H1 (cell line): Measurements from ENCODE around the gene IL1RAPL1. TPM values are rescaled to one million over a fixed set of nuclear protein-coding genes. Genes with fewer than 3 reads are reported as not detected.

ENCODE experiments used
- CTCF ChIA-PET: fragments of 300-600 bp; sonication (Branson Sonifier 250); formaldehyde crosslinking; loops from one replicate; lab custom pipeline; 2021; ENCODE audit not compliant: partially characterized antibody; lab: Charles Lee
- POLR2A ChIA-PET: fragments of 300-600 bp; sonication (Branson Sonifier 250); formaldehyde crosslinking; loops from one replicate; lab custom pipeline; 2021; ENCODE audit warnings: inconsistent platforms; ENCODE audit not compliant: partially characterized antibody; lab: Charles Lee
- DNase-seq, 2 experiments: peaks; one replicate each; pipeline versions ENCODE4 v3.0.0 to v3.0.0-alpha.2; 2010 to 2022; ENCODE audit warnings: low spot score in 2 of 2, low read depth in 1 of 2, mixed read lengths in 1 of 2
- FAIRE-seq: peaks from 2 replicates; lab custom pipeline; 2011; peaks lifted over from hg19 to GRCh38; lab: Jason Lieb, UNC
- H2AFZ ChIP-seq: 2 replicates; pipeline ENCODE4 v1.8.1; 2012; ENCODE audit warnings: low read length, inconsistent platforms
- H2AK5ac ChIP-seq: 2 replicates; pipeline ENCODE4 v1.6.1; 2013; ENCODE audit warnings: low read depth, low read length
- H2BK120ac ChIP-seq: replicated peaks from 2 replicates; pipeline ENCODE3; 2013; ENCODE audit warnings: low read depth, low read length, inconsistent platforms
- H2BK12ac ChIP-seq: 2 replicates; pipeline ENCODE4 v1.6.1; 2013; ENCODE audit warnings: low read depth, low read length
- H2BK15ac ChIP-seq: 2 replicates; pipeline ENCODE4 v1.6.1; 2013; ENCODE audit warnings: low read length
- H2BK20ac ChIP-seq: 2 replicates; pipeline ENCODE4 v1.6.1; 2013; ENCODE audit warnings: low read length
- H2BK5ac ChIP-seq: 2 replicates; pipeline ENCODE4 v1.6.1; 2013; ENCODE audit warnings: low read depth, low read length
- H3K14ac ChIP-seq: 2 replicates; pipeline ENCODE4 v1.6.1; 2013; ENCODE audit warnings: inconsistent platforms; ENCODE audit not compliant: insufficient read length
- H3K18ac ChIP-seq: 2 replicates; pipeline ENCODE4 v1.6.1; 2013; ENCODE audit warnings: low read length; ENCODE audit errors: extremely low read depth
- H3K23ac ChIP-seq: 2 replicates; pipeline ENCODE4 v1.6.1; 2013; ENCODE audit warnings: inconsistent platforms; ENCODE audit not compliant: insufficient read length
- H3K23me2 ChIP-seq: 2 replicates; pipeline ENCODE4 v1.6.1; 2013; ENCODE audit warnings: low read depth, low read length
- H3K27ac ChIP-seq: 2 replicates; pipeline ENCODE4 v1.6.1; 2011; ENCODE audit warnings: low read depth, low read length, inconsistent platforms
- H3K27me3 ChIP-seq, 4 experiments: replicated peaks in 1 of 4; 1 replicate in 1 of 4; 2 replicates in 3 of 4; pipeline versions ENCODE4 v1.6.1 to v1.8.1; 2011 to 2013; ENCODE audit warnings: low read length in 3 of 4, mild to moderate bottlenecking in 3 of 4, inconsistent platforms in 2 of 4, mixed read lengths in 2 of 4, moderate library complexity in 1 of 4; ENCODE audit not compliant: control insufficient read depth in 3 of 4, insufficient read depth in 3 of 4; ENCODE audit errors: extremely low read depth in 1 of 4
- H3K36me3 ChIP-seq, 4 experiments: 2 replicates each; pipeline versions ENCODE4 v1.6.1 to v1.8.1; 2011 to 2013; ENCODE audit warnings: mild to moderate bottlenecking in 4 of 4, low read length in 3 of 4, moderate library complexity in 2 of 4, control low read depth in 1 of 4, inconsistent platforms in 1 of 4; ENCODE audit not compliant: insufficient read depth in 4 of 4, control insufficient read depth in 2 of 4
- H3K4ac ChIP-seq: replicated peaks from 2 replicates; pipeline ENCODE3; 2013; ENCODE audit warnings: low read length, low read depth, mixed read lengths, inconsistent platforms; ENCODE audit not compliant: insufficient read length
- H3K4me1 ChIP-seq, 4 experiments: replicated peaks in 1 of 4; 1 replicate in 1 of 4; 2 replicates in 3 of 4; pipeline versions ENCODE4 v1.6.1 to v1.8.1; 2011 to 2013; ENCODE audit warnings: low read length in 3 of 4, inconsistent platforms in 2 of 4, mixed read lengths in 1 of 4; ENCODE audit not compliant: insufficient read depth in 4 of 4, control insufficient read depth in 3 of 4
- H3K4me2 ChIP-seq, 2 experiments: 2 replicates each; pipeline versions ENCODE4 v1.6.1 to v1.8.1; 2011 to 2013; ENCODE audit warnings: low read depth in 2 of 2, low read length in 2 of 2, control low read depth in 1 of 2, inconsistent platforms in 1 of 2, mild to moderate bottlenecking in 1 of 2; ENCODE audit not compliant: insufficient read depth in 1 of 2
- H3K4me3 ChIP-seq, 4 experiments: fragments of 200-600, 300-600 bp in 1 of 4; sonication (generic), shearing (Covaris generic), sonication (Bioruptor Twin) in 1 of 4; 2 replicates each; pipeline versions ENCODE4 v1.5.1 to v1.8.1; 2011 to 2016; ENCODE audit warnings: low read length in 4 of 4, low read depth in 3 of 4, control low read depth in 2 of 4, inconsistent platforms in 2 of 4, mild to moderate bottlenecking in 2 of 4, mixed read lengths in 1 of 4, moderate library complexity in 1 of 4; ENCODE audit not compliant: insufficient read depth in 2 of 4; ENCODE audit errors: extremely low read depth in 1 of 4
- H3K56ac ChIP-seq: replicated peaks from 2 replicates; pipeline ENCODE3; 2013; ENCODE audit warnings: low read depth, mild to moderate bottlenecking, mixed read lengths, low read length, inconsistent platforms; ENCODE audit not compliant: insufficient read length
- H3K79me1 ChIP-seq: 2 replicates; pipeline ENCODE4 v1.6.1; 2013; ENCODE audit warnings: low read depth, low read length, control low read depth
- H3K79me2 ChIP-seq, 2 experiments: 2 replicates each; pipeline versions ENCODE4 v1.6.1 to v1.8.1; 2012 to 2013; ENCODE audit warnings: low read length in 2 of 2, mild to moderate bottlenecking in 2 of 2, inconsistent platforms in 1 of 2; ENCODE audit not compliant: insufficient read depth in 2 of 2, control insufficient read depth in 1 of 2
- H3K9ac ChIP-seq, 4 experiments: replicated peaks in 1 of 4; 1 replicate in 1 of 4; 2 replicates in 3 of 4; pipeline versions ENCODE4 v1.6.1 to v1.8.1; 2011 to 2013; ENCODE audit warnings: low read depth in 3 of 4, low read length in 3 of 4, control low read depth in 2 of 4, mild to moderate bottlenecking in 2 of 4, moderate library complexity in 2 of 4, inconsistent platforms in 1 of 4; ENCODE audit errors: extremely low read depth in 1 of 4
- H3K9me3 ChIP-seq, 2 experiments: 2 replicates each; pipeline versions ENCODE4 v1.6.1 to v1.8.1; 2012 to 2013; ENCODE audit warnings: mild to moderate bottlenecking in 2 of 2, moderate library complexity in 2 of 2, control low read depth in 1 of 2, inconsistent platforms in 1 of 2, low read depth in 1 of 2, low read length in 1 of 2, mixed read lengths in 1 of 2; ENCODE audit not compliant: insufficient read depth in 2 of 2
- H4K20me1 ChIP-seq, 2 experiments: replicated peaks in 1 of 2; 2 replicates each; pipeline versions ENCODE3 to v1.8.1; 2011 to 2013; ENCODE audit warnings: inconsistent platforms in 2 of 2, low read length in 2 of 2, mild to moderate bottlenecking in 1 of 2; ENCODE audit not compliant: insufficient read depth in 2 of 2, control insufficient read depth in 1 of 2
- H4K5ac ChIP-seq: 2 replicates; pipeline ENCODE4 v1.6.1; 2013; ENCODE audit warnings: low read length, low read depth, mixed read lengths, inconsistent platforms; ENCODE audit not compliant: insufficient read length
- H4K8ac ChIP-seq: 2 replicates; pipeline ENCODE4 v1.8.0; 2013; ENCODE audit warnings: mild to moderate bottlenecking, moderate library complexity, low read length, inconsistent platforms; ENCODE audit not compliant: insufficient read depth; ENCODE audit errors: extremely low read depth
- H4K91ac ChIP-seq: replicated peaks from 2 replicates; pipeline ENCODE3; 2013; ENCODE audit warnings: low read length, mixed read lengths, inconsistent platforms; ENCODE audit not compliant: insufficient read length
- CBX8 ChIP-seq: fragments of 300-800, 300-1000 bp; sonication (generic); IDR thresholded peaks from 2 replicates; pipeline ENCODE4 v1.7.1; 2016; ENCODE audit warnings: low read depth, low read length, borderline replicate concordance
- CHD2 ChIP-seq: IDR thresholded peaks from 2 replicates; pipeline ENCODE4 v1.6.1; 2012; ENCODE audit warnings: low read length, improper control_type of control experiment
- CTBP2 ChIP-seq: IDR thresholded peaks from 2 replicates; pipeline ENCODE4 v1.7.0; 2011; ENCODE audit warnings: borderline replicate concordance, mild to moderate bottlenecking, moderate library complexity, mixed read lengths, low read length; ENCODE audit not compliant: insufficient read depth, insufficient read length
- EZH2 ChIP-seq: fragments of 200-600 bp; sonication (generic); IDR thresholded peaks from 2 replicates; pipeline ENCODE4 v1.7.1; 2012; ENCODE audit warnings: low read depth, mild to moderate bottlenecking, moderate library complexity, low read length, inconsistent platforms; ENCODE audit not compliant: severe bottlenecking
- FOSL1 ChIP-seq: IDR thresholded peaks from 2 replicates; pipeline ENCODE4 v1.6.1; 2011; ENCODE audit warnings: mild to moderate bottlenecking, low read depth, low read length, moderate library complexity; ENCODE audit not compliant: insufficient read depth
- JUND ChIP-seq: IDR thresholded peaks from 2 replicates; pipeline ENCODE4 v1.6.1; 2011; ENCODE audit warnings: mild to moderate bottlenecking, improper control_type of control experiment, low read length
- NRF1 ChIP-seq: IDR thresholded peaks from 2 replicates; pipeline ENCODE4 v1.6.1; 2011; ENCODE audit warnings: mild to moderate bottlenecking, low read depth, low read length, improper control_type of control experiment
- RXRA ChIP-seq: IDR thresholded peaks from 2 replicates; pipeline ENCODE4 v1.6.1; 2011; ENCODE audit warnings: low read depth, mild to moderate bottlenecking, low read length, moderate library complexity; ENCODE audit not compliant: insufficient read depth
- SAP30 ChIP-seq: fragments of 300-600 bp; sonication (generic); IDR thresholded peaks from 2 replicates; pipeline ENCODE4 v1.7.1; 2012; ENCODE audit warnings: low read length, moderate library complexity, mild to moderate bottlenecking, inconsistent platforms; ENCODE audit not compliant: insufficient read depth, insufficient replicate concordance
- TBP ChIP-seq: IDR thresholded peaks from 2 replicates; pipeline ENCODE4 v1.6.1; 2011; ENCODE audit warnings: low read depth, low read length, improper control_type of control experiment
- WGBS, 2 experiments: shearing (Covaris generic) in 1 of 2; methylation state at CpG; one replicate each; pipeline versions ENCODE4 v1.1.6 to v1.1.7; 2013 to 2015; ENCODE audit warnings: low lambda C conversion rate in 2 of 2, mixed read lengths in 2 of 2, inconsistent platforms in 1 of 2, low coverage in 1 of 2, missing lambda C conversion rate in 1 of 2; ENCODE audit not compliant: insufficient replicate concordance in 2 of 2, insufficient coverage in 1 of 2, insufficient read length in 1 of 2; ENCODE audit errors: extremely low coverage in 1 of 2, missing lambda C conversion rate in 1 of 2; 5-methylcytosine and 5-hydroxymethylcytosine counted together
- polyA plus RNA-seq, 7 experiments: library from polyadenylated mRNA; depleted of rRNA in 3 of 7; stranded (reverse) in 5 of 7; unstranded in 2 of 7; fragments of >200 nt in 5 of 7; fragments of 200-250 nt in 2 of 7; gene quantifications; 1 replicate in 5 of 7; 2 replicates in 1 of 7; 4 replicates in 1 of 7; pipeline versions ENCODE4 v1.2.1 to v1.2.3, GENCODE V29; 2011 to 2013; ENCODE audit warnings: missing spikeins in 2 of 7, mixed read lengths in 2 of 7
- total RNA-seq: library from RNA; stranded (reverse); fragmentation: NEBNext Ultra II Directional; extraction: Animal tissue kit (Norgen Biotek cat#: 25700); gene quantifications from 2 replicates; pipeline ENCODE4 v1.2.1, GENCODE V29; 2021
- TF ChIP-seq, protein P1 (sequence below): IDR thresholded peaks from 2 replicates; pipeline ENCODE4 v1.6.1; 2012; ENCODE audit warnings: low read length, inconsistent platforms

IL1RAPL1 gene
- total and polyA plus RNA-seq, 2 of the 8 experiments (the other 6 are each of a cell fraction or from before 2014, with no cell fraction given): 0.11 to 0.35 TPM

DNA sequence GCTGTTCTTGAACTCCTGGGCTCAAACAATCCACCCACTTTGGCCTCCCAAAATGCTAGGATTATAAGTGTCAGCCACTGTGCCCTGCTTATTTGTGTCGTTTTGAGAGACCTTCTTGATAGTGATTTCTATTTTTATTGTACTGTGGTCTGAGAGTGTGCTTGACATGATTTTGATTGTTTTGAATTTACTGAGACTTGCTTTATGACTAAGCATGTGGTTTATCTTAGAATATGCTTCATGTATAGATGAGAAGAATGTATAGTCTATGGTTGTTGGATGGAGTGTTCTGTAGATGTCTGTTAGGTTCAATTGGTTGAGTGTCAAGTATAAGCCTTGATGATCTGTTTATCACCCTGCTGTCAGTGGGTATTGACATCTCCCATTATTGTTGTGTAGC, 789.3 kb downstream of the IL1RAPL1 start:
- CTCF ChIA-PET: no interaction called here
- H4K20me1 ChIP-seq: no peaks in the 10 kb centered on the region

More for the DNA sequence above, 789.3 kb downstream of the IL1RAPL1 start:
- H2BK12ac ChIP-seq: no peak overlapping the region
- H3K56ac ChIP-seq: no peak overlapping the region
- no peaks in the 10 kb centered on the region for H3K79me2 ChIP-seq
- H2BK5ac ChIP-seq: no peak overlapping the region
- H4K91ac ChIP-seq: no peak overlapping the region
- no peaks in the 10 kb centered on the region for H3K27me3 ChIP-seq
- no peaks in the 10 kb centered on the region for H3K4me1 ChIP-seq
- no peaks in the 10 kb centered on the region for H3K79me1 ChIP-seq
- H3K36me3 ChIP-seq: no peaks in the 10 kb centered on the region
- 71% methylated on average over 1 of the region's 1 CpG; no CpG with 5 or more reads in 1 of the 2 experiments for WGBS, 2 experiments
- no peak for DNase-seq
- no peak for FAIRE-seq
- no peak overlapping the region for H3K27ac ChIP-seq
- no peak overlapping the region for H3K4me3 ChIP-seq
- H3K4ac ChIP-seq: no peak overlapping the region
- H3K23me2 ChIP-seq: no peaks in the 10 kb centered on the region
- no peak overlapping the region for H2AFZ ChIP-seq
- H2BK20ac ChIP-seq: no peak overlapping the region
- H4K5ac ChIP-seq: no peak overlapping the region
- no peak overlapping the region for H2BK120ac ChIP-seq
- H2AK5ac ChIP-seq: no peak overlapping the region
- H3K9me3 ChIP-seq: no peaks in the 10 kb centered on the region
- no peak for TF ChIP-seq CTBP2
- TF ChIP-seq SAP30: no peak
- no peak for TF ChIP-seq TBP
- no peak for TF ChIP-seq CBX8
- TF ChIP-seq NRF1: no peak
- TF ChIP-seq CHD2: no peak
- no peak for TF ChIP-seq JUND
- no peak for TF ChIP-seq RXRA
- TF ChIP-seq FOSL1: no peak
- no peak for TF ChIP-seq EZH2
- TF ChIP-seq, protein P1, sequence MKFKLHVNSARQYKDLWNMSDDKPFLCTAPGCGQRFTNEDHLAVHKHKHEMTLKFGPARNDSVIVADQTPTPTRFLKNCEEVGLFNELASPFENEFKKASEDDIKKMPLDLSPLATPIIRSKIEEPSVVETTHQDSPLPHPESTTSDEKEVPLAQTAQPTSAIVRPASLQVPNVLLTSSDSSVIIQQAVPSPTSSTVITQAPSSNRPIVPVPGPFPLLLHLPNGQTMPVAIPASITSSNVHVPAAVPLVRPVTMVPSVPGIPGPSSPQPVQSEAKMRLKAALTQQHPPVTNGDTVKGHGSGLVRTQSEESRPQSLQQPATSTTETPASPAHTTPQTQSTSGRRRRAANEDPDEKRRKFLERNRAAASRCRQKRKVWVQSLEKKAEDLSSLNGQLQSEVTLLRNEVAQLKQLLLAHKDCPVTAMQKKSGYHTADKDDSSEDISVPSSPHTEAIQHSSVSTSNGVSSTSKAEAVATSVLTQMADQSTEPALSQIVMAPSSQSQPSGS: no peak
- H2BK15ac ChIP-seq: no peak overlapping the region
- no peak overlapping the region for H3K14ac ChIP-seq
- H3K18ac ChIP-seq: no peak overlapping the region
- H3K23ac ChIP-seq: no peak overlapping the region
- H4K8ac ChIP-seq: no peak overlapping the region
- no peak overlapping the region for H3K4me2 ChIP-seq
- H3K9ac ChIP-seq: no peak overlapping the region
- POLR2A ChIA-PET: no interaction called here
